Jurkat, Clone E6-1 (cell line): ENCODE results near the gene C1orf116. TPM values are rescaled to one million over a fixed set of nuclear protein-coding genes. Genes with fewer than 3 reads are reported as not detected.

Experiments used
- DNase-seq: peaks from one replicate; pipeline ENCODE4 v3.0.0-alpha.2; 2011; ENCODE audit warnings: low read depth, low spot score
- H3K4me3 ChIP-seq: 2 replicates; pipeline ENCODE4 v1.5.1; 2011; ENCODE audit warnings: mild to moderate bottlenecking, low read length, control low read depth, moderate library complexity
- polyA plus RNA-seq: library from polyadenylated mRNA; unstranded; fragments of >200 nt; gene quantifications from one replicate; pipeline ENCODE4 v1.2.1, GENCODE V29; 2012; ENCODE audit warnings: missing spikeins; ENCODE audit not compliant: insufficient read length, insufficient read depth

The C1orf116 gene
- not detected for polyA plus RNA-seq

GRCh38 chr1:207032528-207033017 is at the start of gene C1orf116:
Gene C1orf116 (minus strand): TSS chr1:207032756. CDS start chr1:207027598, 5,158 bp downstream.
- DNase-seq, result no peak
- no peak within 1 kb of the TSS for H3K4me3 ChIP-seq

- no peak overlapping the region for H3K4me3 ChIP-seq
- DNase-seq, result no peak
Observed at GRCh38 chr1:207081806-207082205, 49.2 kb upstream of the C1orf116 start.

GRCh38 chr1:207081088-207081487 is 48.5 kb upstream of the C1orf116 start:
- H3K4me3 ChIP-seq, result no peak overlapping the region
- DNase-seq, result no peak

GRCh38 chr1:207079706-207080241 is 47.2 kb upstream of the C1orf116 start:
- no peak for DNase-seq

GRCh38 chr1:207078578-207079132 is 46.1 kb upstream of the C1orf116 start:
- DNase-seq, result no peak
- no peak overlapping the region for H3K4me3 ChIP-seq

More at GRCh38 chr1:207079706-207080241, 47.2 kb upstream of the C1orf116 start:
- H3K4me3 ChIP-seq, result no peak overlapping the region

- peak; percentile 75 for DNase-seq
- no peak overlapping the region for H3K4me3 ChIP-seq
Observed at GRCh38 chr1:207077470-207078377, 45.2 kb upstream of the C1orf116 start.

GRCh38 chr1:207077012-207077411 is 44.5 kb upstream of the C1orf116 start:
- DNase-seq, result no peak
- H3K4me3 ChIP-seq, result no peak overlapping the region

GRCh38 chr1:207076181-207076955 is 43.8 kb upstream of the C1orf116 start:
- DNase-seq, result no peak
- no peak overlapping the region for H3K4me3 ChIP-seq

- no peak overlapping the region for H3K4me3 ChIP-seq
- DNase-seq, result no peak
Observed at GRCh38 chr1:207073906-207074820, 41.6 kb upstream of the C1orf116 start.

- DNase-seq, result no peak
- no peak overlapping the region for H3K4me3 ChIP-seq
Observed at GRCh38 chr1:207072233-207072632, 39.7 kb upstream of the C1orf116 start.

GRCh38 chr1:207071426-207071825 is 38.9 kb upstream of the C1orf116 start:
- no peak overlapping the region for H3K4me3 ChIP-seq
- peak; percentile 52 for DNase-seq

GRCh38 chr1:207070811-207071210 is 38.3 kb upstream of the C1orf116 start:
- no peak overlapping the region for H3K4me3 ChIP-seq
- no peak for DNase-seq

GRCh38 chr1:207069858-207070506 is 37.4 kb upstream of the C1orf116 start:
- no peak overlapping the region for H3K4me3 ChIP-seq
- DNase-seq, result no peak

- DNase-seq, result no peak
- H3K4me3 ChIP-seq, result no peak overlapping the region
Observed at GRCh38 chr1:207069061-207069460, 36.5 kb upstream of the C1orf116 start.

- DNase-seq, result no peak
- no peak overlapping the region for H3K4me3 ChIP-seq
Observed at GRCh38 chr1:207067665-207068064, 35.1 kb upstream of the C1orf116 start.

GRCh38 chr1:207067185-207067584 is 34.6 kb upstream of the C1orf116 start:
- H3K4me3 ChIP-seq, result no peak overlapping the region
- DNase-seq, result no peak

- no peak for DNase-seq
- no peak overlapping the region for H3K4me3 ChIP-seq
Observed at GRCh38 chr1:207064561-207064960, 32.0 kb upstream of the C1orf116 start.

GRCh38 chr1:207063014-207063413 is 30.5 kb upstream of the C1orf116 start:
- H3K4me3 ChIP-seq, result no peak overlapping the region
- DNase-seq, result no peak
